ENCODE results near the gene RNASE8. TPM values are rescaled to one million over a fixed set of nuclear protein-coding genes. Genes with fewer than 3 reads are reported as not detected.

The RNASE8 gene
- total RNA-seq, 1 donor from 2014 or later: not detected

DNA sequence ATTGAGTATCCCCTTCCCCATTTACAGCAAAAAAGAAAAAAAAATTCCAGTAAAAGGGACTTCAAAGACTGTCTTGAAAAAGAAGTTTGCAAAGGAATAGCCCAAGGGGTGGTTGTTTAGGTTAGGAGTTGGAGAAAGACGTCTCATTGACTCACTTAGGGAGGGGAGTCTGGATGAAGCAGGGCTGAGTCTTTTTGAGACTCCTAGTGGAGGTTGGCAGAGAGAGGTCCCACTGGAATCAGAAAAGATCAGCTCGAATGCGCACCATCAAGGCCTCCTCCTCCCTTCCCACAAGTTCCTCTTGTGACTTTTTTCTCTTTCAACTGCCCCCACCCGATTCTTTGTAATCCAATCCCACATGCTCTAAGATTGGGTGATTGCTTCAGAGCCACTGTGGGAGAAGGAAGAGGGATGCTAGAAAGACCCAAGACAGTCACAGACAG, 14.4 kb downstream of the RNASE8 start:
- intact Hi-C loops (cut with micrococcal nuclease): loop anchor here (5.0 kb wide), 1 partner anchor 50 kb away; no protein-coding TSS in a partner anchor

- intact Hi-C loops (cut with micrococcal nuclease): loop anchor here (5.0 kb wide), 1 partner anchor 51 kb away; no protein-coding TSS in a partner anchor
These were observed 15.2 kb downstream of the RNASE8 start for GRCh38 chr14:21072781-21073339.

- intact Hi-C loops (cut with micrococcal nuclease): loop anchor here (5.0 kb wide), 1 partner anchor 52 kb away; no protein-coding TSS in a partner anchor
These were observed 16.3 kb downstream of the RNASE8 start for GRCh38 chr14:21073921-21074320.

- intact Hi-C loops (cut with micrococcal nuclease): loop anchor here (5.0 kb wide), 1 partner anchor 52 kb away; no protein-coding TSS in a partner anchor
These were observed 17.0 kb downstream of the RNASE8 start for GRCh38 chr14:21074398-21075272.

- intact Hi-C loops (cut with micrococcal nuclease): no loop called here
These were observed 18.3 kb downstream of the RNASE8 start for GRCh38 chr14:21075719-21076437.

GRCh38 chr14:21077672-21078071, 20.1 kb downstream of the RNASE8 start:
- intact Hi-C loops (cut with micrococcal nuclease): no loop called here

DNA sequence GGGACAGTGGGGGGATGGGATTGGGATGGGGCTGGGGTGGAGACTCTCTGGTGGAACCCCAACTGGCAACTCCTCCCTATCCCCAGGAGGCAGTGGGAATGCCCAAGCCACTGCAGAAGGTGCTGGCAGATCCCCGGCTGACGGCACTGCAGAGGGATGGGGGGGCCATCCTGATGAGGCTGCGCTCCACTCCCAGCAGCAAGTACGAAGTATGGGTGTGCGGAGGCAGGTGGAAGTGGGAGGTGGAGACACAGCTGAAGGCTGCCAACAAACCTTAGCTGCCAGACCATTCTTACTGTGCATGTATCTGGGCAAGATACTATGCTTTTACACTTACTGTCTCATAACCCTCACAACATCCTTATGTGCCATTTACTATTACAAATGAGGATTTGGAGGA, 20.7 kb downstream of the RNASE8 start:
- intact Hi-C loops (cut with micrococcal nuclease): no loop called here

DNA sequence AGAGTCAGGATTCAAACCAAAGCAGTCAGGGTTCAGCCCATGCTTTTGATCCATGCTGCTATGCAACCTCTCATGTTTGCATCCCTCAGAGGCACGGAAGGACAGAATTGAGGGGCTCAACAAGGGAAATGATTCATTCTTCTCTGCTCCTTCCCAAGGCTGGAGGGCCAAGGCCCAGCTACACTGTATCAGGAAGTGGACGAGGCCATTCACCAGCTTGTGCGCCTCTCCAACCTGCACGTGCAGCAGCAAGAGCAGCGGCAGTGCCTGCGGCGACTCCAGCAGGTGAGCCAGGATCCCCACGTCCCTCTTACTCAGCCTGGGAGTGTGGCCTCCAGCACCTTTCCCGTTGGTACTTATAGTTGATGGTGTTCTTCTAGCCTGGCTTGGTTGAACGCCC, 21.1 kb downstream of the RNASE8 start:
- intact Hi-C loops (cut with micrococcal nuclease): no loop called here

- intact Hi-C loops (cut with micrococcal nuclease): no loop called here
These were observed 24.0 kb downstream of the RNASE8 start for GRCh38 chr14:21081521-21082142.

DNA sequence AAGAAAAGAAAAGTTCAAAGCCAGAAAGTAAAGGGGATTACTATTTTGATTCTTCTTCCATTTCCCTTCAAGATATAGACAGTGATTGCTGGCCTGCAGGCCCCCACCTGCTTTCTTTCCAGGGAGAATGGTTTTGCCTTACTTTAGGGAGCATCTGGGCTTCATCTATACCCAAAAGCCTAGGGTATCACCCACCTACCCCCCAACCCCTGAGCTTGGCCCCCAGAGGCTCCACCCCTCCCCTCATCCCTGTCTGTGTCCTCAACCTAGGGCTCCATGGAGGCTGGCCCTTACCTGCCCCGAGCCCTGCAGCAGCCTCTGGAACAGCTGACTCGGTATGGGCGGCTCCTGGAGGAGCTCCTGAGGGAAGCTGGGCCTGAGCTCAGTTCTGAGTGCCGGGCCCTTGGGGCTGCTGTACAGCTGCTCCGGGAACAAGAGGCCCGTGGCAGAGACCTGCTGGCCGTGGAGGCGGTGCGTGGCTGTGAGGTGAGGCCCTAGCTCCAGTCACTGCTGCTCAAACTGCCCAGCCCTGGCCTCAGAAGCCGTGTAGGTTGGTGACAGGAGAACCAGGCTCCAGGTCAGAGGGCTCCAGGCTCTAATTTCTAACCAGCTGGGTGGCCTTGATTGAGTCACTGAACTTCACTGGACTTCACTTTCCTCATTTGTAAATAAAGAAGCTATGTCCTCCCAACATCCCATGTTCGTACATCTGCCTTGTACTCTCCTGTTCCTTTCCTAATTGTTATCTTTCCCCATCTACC, 26.1 kb downstream of the RNASE8 start:
- intact Hi-C loops (cut with micrococcal nuclease): no loop called here

- intact Hi-C loops (cut with micrococcal nuclease): no loop called here
These were observed 26.8 kb downstream of the RNASE8 start for GRCh38 chr14:21084396-21084795.

GRCh38 chr14:21084998-21085853, 27.6 kb downstream of the RNASE8 start:
- intact Hi-C loops (cut with micrococcal nuclease): loop anchor here (5.0 kb wide), 1 partner anchor 403 kb away; the partner anchor contains the start of gene RNASE4

DNA sequence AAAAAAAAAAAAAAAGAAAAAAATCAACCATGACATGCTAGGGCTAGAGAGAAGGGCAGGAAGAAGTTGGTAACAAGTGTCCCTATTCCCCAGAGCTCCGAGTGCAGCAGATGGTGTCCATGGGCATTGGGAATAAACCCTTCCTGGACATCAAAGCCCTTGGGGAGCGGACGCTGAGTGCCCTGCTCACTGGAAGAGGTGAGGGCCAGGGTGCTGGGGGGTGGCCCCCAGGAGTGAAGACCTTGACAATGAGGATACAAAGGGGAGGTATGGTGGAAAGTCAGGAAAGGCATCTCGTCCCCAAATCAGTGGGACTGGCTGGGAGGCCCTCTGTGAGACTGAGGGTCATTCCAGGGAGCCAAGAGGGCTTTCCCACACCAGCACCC, 29.3 kb downstream of the RNASE8 start:
- intact Hi-C loops (cut with micrococcal nuclease): loop anchor here (1.0 to 5.0 kb wide), 5 partner anchors 16 to 626 kb away; partner anchors contain the start of genes NDRG2, PIP4P1 and RNASE4

- intact Hi-C loops (cut with micrococcal nuclease): loop anchor here (1.0 to 5.0 kb wide), 5 partner anchors 16 to 626 kb away; partner anchors contain the start of genes NDRG2, PIP4P1 and RNASE4
These were observed 29.9 kb downstream of the RNASE8 start for GRCh38 chr14:21087294-21088091.

GRCh38 chr14:21088687-21089086, 31.1 kb downstream of the RNASE8 start:
- intact Hi-C loops (cut with micrococcal nuclease): loop anchor here (5.0 kb wide), 1 partner anchor 406 kb away; the partner anchor contains the start of gene RNASE4

DNA sequence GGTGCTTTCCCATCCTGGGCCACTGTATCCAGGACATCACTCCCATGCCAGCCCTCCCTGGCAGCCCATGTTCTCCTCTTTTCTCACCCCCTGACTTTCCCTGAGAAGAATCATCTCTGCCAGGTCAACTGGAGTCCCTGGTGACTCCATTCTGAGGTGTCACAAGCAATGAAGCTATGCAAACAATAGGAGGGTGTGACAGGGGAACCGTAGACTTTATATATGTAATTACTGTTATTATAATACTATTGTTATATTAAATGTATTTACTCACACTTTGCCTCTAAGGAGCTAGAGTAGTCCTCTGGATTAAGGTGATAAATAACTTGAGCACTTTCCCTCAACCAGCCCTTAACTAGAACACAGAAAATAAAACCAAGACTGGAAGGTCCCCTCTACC, 31.6 kb downstream of the RNASE8 start:
- intact Hi-C loops (cut with micrococcal nuclease): loop anchor here (5.0 kb wide), 1 partner anchor 407 kb away; the partner anchor contains the start of gene RNASE4

DNA sequence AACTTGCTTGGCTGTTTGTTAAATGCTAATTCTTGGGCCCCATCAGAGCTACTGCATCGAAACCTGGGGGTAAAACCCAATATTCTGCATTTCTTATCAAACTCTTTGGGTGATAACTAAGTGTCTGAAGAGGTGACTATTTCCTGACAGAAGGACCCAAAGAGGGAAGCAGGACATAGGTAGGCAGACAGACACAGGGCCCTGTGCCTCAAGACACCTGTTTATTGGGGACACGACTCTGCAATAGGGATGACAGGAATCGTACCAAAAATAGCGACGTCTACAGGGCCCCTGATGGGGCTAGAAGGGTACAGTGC, 32.2 kb downstream of the RNASE8 start:
- intact Hi-C loops (cut with micrococcal nuclease): loop anchor here (5.0 kb wide), 1 partner anchor 408 kb away; the partner anchor contains the start of gene RNASE4

- intact Hi-C loops (cut with micrococcal nuclease): no loop called here
These were observed 32.7 kb downstream of the RNASE8 start for GRCh38 chr14:21090194-21090939.

Data from T-helper 1 cell treated with Interleukin-12 subunit alpha and Interleukin-12 subunit beta and Interleukin-4 antibody, amounts not matched to agents 30 ng/mL and 1 ng/mL, for 36 hours (primary cell).